WI38 (cell line): ENCODE data around the gene P2RY14.
A peak's percentile ranks its signal among the peaks of the same experiment; 100 is the strongest.

ENCODE experiments used
- H3K4me3 ChIP-seq: 2 replicates; pipeline ENCODE4 v1.5.1; 2011; ENCODE audit warnings: low read depth, mild to moderate bottlenecking, control low read depth, low read length
- TF ChIP-seq, protein P1 (sequence below): IDR thresholded peaks from 2 replicates; pipeline ENCODE4 v1.5.1; 2012; ENCODE audit warnings: low read depth, mild to moderate bottlenecking, control low read depth, low read length

The P2RY14 gene

DNA sequence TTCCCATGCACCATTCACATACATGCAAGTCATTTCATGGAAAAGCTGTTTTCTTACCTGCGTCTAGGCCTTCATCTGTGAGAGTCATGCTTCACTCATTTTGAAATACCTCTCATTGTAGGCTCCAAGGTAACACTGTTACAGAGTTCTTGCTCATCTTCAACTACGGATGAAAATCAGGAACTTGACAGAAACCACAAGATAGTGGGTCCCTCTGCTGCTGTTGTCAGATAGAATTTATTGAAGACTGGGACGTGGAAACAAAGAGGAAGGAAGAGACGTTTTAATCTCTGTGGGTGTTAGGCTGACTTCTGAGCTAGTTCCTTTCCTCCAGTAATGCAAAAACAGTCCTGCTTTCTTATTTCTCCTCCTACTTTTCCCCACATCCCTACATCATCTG, at the start of gene P2RY14:
Gene P2RY14 (minus strand): TSS at position 313 of the 400 bp plus-strand sequence. CDS start 64,226 bp downstream, outside the sequence.
- no peak within 1 kb of the TSS for H3K4me3 ChIP-seq
- TF ChIP-seq, protein P1, sequence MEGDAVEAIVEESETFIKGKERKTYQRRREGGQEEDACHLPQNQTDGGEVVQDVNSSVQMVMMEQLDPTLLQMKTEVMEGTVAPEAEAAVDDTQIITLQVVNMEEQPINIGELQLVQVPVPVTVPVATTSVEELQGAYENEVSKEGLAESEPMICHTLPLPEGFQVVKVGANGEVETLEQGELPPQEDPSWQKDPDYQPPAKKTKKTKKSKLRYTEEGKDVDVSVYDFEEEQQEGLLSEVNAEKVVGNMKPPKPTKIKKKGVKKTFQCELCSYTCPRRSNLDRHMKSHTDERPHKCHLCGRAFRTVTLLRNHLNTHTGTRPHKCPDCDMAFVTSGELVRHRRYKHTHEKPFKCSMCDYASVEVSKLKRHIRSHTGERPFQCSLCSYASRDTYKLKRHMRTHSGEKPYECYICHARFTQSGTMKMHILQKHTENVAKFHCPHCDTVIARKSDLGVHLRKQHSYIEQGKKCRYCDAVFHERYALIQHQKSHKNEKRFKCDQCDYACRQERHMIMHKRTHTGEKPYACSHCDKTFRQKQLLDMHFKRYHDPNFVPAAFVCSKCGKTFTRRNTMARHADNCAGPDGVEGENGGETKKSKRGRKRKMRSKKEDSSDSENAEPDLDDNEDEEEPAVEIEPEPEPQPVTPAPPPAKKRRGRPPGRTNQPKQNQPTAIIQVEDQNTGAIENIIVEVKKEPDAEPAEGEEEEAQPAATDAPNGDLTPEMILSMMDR, result no peak

DNA sequence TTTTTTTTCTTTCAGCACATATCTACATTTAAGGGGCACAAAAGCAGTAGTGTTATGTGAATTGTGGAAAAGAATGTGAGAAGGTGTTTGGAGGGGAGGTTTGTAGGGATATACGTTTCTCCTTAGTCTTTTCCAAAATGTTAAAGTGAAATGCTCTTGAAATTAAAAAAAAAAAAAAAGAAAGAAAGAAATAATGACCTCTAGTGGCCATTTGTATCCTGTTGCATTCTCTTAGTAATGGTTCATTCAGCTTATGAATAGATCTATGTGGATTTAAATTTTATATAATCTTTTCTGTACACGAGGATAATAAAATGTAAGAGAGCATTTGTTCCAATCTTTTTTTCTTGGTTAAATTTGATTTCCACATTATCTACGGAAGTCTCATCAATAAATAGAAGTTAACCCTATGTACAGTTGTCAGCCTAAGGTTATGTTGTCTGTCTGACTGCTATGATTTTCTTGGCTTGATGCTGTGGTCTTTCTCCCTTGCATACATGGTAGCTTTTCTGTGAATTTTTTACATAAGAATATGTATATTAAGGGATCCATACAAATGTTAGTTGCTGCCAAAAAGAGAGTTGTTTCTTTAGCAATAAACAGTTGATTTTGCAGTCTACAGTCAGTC, 49.3 kb upstream of the P2RY14 start:
- H3K4me3 ChIP-seq, result no peak overlapping the region
- TF ChIP-seq, protein P1, result peak; percentile 31; the same call in 1 of the 2 replicates

DNA sequence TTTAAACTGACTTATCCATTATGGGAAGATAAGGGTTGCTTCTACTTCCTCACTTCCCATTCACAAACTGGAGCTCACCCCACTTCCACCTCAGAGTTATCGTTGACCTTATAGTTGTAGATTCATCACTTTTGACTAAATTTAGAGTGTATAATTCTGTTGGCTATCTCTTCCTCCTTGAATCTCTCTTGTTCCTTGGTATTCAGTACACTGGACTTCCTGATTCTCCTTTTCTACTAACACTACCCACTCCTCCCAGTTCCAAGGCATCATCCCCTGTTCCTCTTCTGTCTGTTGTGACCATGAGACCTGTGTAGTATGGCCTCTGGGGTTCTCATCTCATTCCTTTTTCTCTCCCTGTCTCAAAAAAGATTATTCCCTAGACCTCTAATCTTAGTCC, 44.2 kb upstream of the P2RY14 start:
- TF ChIP-seq, protein P1, result no peak

DNA sequence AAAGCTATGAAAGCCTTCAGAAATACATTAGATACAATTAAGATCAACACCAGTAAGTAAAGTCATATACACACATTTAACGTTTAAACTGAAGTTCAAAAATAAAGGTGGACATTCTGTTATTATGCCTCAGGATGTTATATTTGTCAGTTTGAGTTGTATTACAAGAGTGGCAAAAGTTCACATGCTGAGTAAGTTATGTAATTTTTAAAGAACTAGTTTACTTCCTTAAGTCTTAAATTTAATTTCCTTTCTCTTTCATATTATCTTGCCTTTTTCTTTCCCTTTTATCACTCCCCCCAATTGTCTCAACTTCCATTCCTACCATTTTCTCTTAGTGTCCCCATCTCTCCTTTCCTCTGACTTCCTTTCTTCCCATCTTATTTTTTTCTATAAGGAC, 43.2 kb upstream of the P2RY14 start:
- TF ChIP-seq, protein P1, result no peak
- no peak overlapping the region for H3K4me3 ChIP-seq

More for the DNA sequence above, 44.2 kb upstream of the P2RY14 start:
- no peak overlapping the region for H3K4me3 ChIP-seq

DNA sequence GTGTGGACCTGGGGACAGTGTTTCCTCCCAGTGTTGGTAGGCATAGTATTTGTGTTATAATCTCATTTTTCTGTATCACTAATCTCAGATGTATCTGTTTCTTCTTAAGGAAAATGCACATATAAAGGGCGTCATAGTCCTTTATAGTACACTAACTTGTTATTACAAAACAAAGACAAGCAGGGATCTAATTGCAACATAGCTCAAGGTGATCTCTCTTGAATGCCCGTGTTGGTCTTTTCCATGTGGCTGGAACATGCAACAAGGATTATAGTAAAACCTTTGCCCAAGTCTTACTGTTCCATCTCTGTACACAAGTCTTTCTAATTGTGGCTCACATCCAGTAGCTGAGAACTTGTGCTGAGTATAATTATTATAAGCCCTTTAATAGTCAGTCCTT, 41.8 kb upstream of the P2RY14 start:
- H3K4me3 ChIP-seq, result no peak overlapping the region
- TF ChIP-seq, protein P1, result no peak

DNA sequence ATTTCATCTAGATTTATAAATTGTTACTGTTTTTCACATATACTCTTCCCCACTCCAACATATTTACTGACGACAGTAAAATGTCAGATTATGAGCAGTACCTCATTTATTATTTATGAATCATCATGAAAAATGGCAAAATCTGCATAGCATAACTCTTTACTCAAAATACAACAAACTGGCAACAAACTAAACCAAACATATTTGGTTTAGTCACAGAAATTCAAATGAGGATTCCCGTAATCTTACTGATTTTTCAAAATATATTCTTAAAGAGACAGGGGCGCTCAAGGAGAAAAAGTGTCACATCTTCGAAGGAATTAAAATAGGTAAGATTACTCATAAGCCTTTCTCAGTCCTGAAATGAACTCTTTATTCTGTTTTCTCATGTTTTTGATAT, 41.3 kb upstream of the P2RY14 start:
- TF ChIP-seq, protein P1, result no peak
- H3K4me3 ChIP-seq, result no peak overlapping the region

DNA sequence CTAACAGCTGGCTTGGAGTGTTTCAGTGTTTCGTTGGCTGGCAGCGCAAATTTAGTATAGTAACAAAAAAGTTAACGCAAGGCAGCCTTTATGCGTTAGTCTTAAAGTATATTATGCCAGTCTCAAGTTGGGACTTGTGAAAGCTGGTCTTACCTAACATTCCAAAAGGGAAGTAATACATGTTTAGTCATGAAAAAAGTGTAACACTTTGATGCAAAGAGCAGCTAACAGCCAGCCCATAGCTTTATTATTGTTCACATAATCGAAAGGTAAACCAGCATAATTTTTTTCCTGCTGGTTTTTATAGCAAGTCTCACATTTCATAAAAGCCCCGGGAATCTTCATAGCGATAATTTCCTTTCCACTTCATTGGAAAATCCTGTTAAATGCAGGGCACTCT, 40.6 kb upstream of the P2RY14 start:
- TF ChIP-seq, protein P1, result no peak
- H3K4me3 ChIP-seq, result no peak overlapping the region
